IMR-90 (cell line): ENCODE results near the gene APOL3. TPM values are rescaled to one million over a fixed set of nuclear protein-coding genes. Genes with fewer than 3 reads are reported as not detected.
"Not testable (repeated sequence)": the region's sequence is repeated elsewhere in the genome, so short reads cannot be mapped to it uniquely, and the experiment has no call there.

Source experiments
- ATAC-seq: fragments of 200-7000 bp; cut with Tn5 transposase; 2 replicates; pipeline ENCODE4 v1.9.1; 2020; ENCODE audit warnings: low read depth, mild to moderate bottlenecking, moderate library complexity
- BruUV-seq: library from RNA; stranded (reverse); fragments of 400-500 nt; replicated peaks from 2 replicates; lab custom pipeline; 2021; lab: Mats Ljungman, UMichigan
- CTCF ChIA-PET: fragments of 300-600 bp; formaldehyde crosslinking; extraction: SDS; loops from one replicate; lab custom pipeline; 2021; ENCODE audit warnings: antibody characterized with exemption; lab: Yijun Ruan, JAX
- POLR2A ChIA-PET: fragments of 300-600 bp; sonication (Branson Sonifier 250); formaldehyde crosslinking; loops from one replicate; lab custom pipeline; 2022; ENCODE audit warnings: antibody characterized with exemption; ENCODE audit not compliant: unreplicated experiment; lab: Charles Lee
- DNase-seq: peaks from one replicate; pipeline ENCODE4 v3.0.0; 2013
- H2AFZ ChIP-seq: replicated peaks from 2 replicates; pipeline ENCODE3; 2013; ENCODE audit warnings: low read length, mild to moderate bottlenecking; ENCODE audit not compliant: poor library complexity
- H2AK5ac ChIP-seq: 2 replicates; pipeline ENCODE4 v1.6.1; 2013; ENCODE audit warnings: low read depth, low read length, inconsistent platforms
- H2AK9ac ChIP-seq: replicated peaks from 2 replicates; pipeline ENCODE3; 2013; ENCODE audit warnings: mild to moderate bottlenecking, low read depth, low read length, moderate library complexity; ENCODE audit not compliant: poor library complexity
- H2BK120ac ChIP-seq: 2 replicates; pipeline ENCODE4 v1.6.1; 2013; ENCODE audit warnings: low read depth, low read length, inconsistent platforms
- H2BK15ac ChIP-seq: 3 replicates; pipeline ENCODE4 v1.6.1; 2013; ENCODE audit warnings: low read depth, low read length, inconsistent platforms
- H2BK20ac ChIP-seq: 2 replicates; pipeline ENCODE4 v1.6.1; 2013; ENCODE audit warnings: low read depth, mild to moderate bottlenecking, inconsistent platforms, low read length, moderate library complexity
- H2BK5ac ChIP-seq: 2 replicates; pipeline ENCODE4 v1.6.1; 2013; ENCODE audit warnings: mild to moderate bottlenecking, low read depth, low read length, inconsistent platforms; ENCODE audit not compliant: poor library complexity, severe bottlenecking
- H3K14ac ChIP-seq: replicated peaks from 2 replicates; pipeline ENCODE4 v1.6.1; 2013; ENCODE audit warnings: low read depth, low read length, inconsistent platforms
- H3K18ac ChIP-seq: 2 replicates; pipeline ENCODE4 v1.6.1; 2013; ENCODE audit warnings: low read depth, low read length, control low read depth
- H3K23ac ChIP-seq: 2 replicates; pipeline ENCODE4 v1.6.1; 2013; ENCODE audit warnings: low read depth, low read length, inconsistent platforms
- H3K27ac ChIP-seq: 2 replicates; pipeline ENCODE4 v1.5.1; 2013; ENCODE audit warnings: mild to moderate bottlenecking, control low read depth, low read length; ENCODE audit not compliant: insufficient read depth
- H3K27me3 ChIP-seq: 2 replicates; pipeline ENCODE4 v1.6.1; 2013; ENCODE audit warnings: low read length; ENCODE audit not compliant: control insufficient read depth, insufficient read depth
- H3K36me3 ChIP-seq: 2 replicates; pipeline ENCODE4 v1.6.1; 2013; ENCODE audit warnings: low read length, mixed read lengths; ENCODE audit not compliant: control insufficient read depth, insufficient read depth
- H3K4ac ChIP-seq: 2 replicates; pipeline ENCODE4 v1.6.1; 2013; ENCODE audit warnings: low read depth, low read length, inconsistent platforms
- H3K4me1 ChIP-seq: 2 replicates; pipeline ENCODE4 v1.6.1; 2013; ENCODE audit warnings: low read length, mixed read lengths; ENCODE audit not compliant: control insufficient read depth, insufficient read depth
- H3K4me2 ChIP-seq: 2 replicates; pipeline ENCODE4 v1.6.1; 2013; ENCODE audit warnings: low read depth, mild to moderate bottlenecking, control low read depth, low read length, moderate library complexity
- H3K4me3 ChIP-seq: 2 replicates; pipeline ENCODE4 v1.5.1; 2013; ENCODE audit warnings: low read depth, mild to moderate bottlenecking, control low read depth, low read length, moderate library complexity; ENCODE audit not compliant: insufficient read depth
- H3K56ac ChIP-seq: 2 replicates; pipeline ENCODE4 v1.6.1; 2013; ENCODE audit warnings: low read length, inconsistent platforms; ENCODE audit not compliant: insufficient read depth; ENCODE audit errors: extremely low read depth
- H3K79me1 ChIP-seq, 2 experiments: 2 replicates each; pipeline ENCODE4 v1.6.1; 2013; ENCODE audit warnings: low read length in 2 of 2, inconsistent platforms in 1 of 2, low read depth in 1 of 2
- H3K9ac ChIP-seq: 2 replicates; pipeline ENCODE4 v1.6.1; 2013; ENCODE audit warnings: low read depth, low read length, control low read depth
- H3K9me1 ChIP-seq: 2 replicates; pipeline ENCODE4 v1.6.1; 2013; ENCODE audit warnings: low read length, inconsistent platforms; ENCODE audit not compliant: insufficient read depth
- H3K9me3 ChIP-seq: 2 replicates; pipeline ENCODE4 v1.6.1; 2013; ENCODE audit warnings: low read length; ENCODE audit not compliant: control insufficient read depth, insufficient read depth
- H4K20me1 ChIP-seq: 2 replicates; pipeline ENCODE4 v1.6.1; 2013; ENCODE audit warnings: low read length, inconsistent platforms; ENCODE audit not compliant: insufficient read depth
- H4K5ac ChIP-seq: 2 replicates; pipeline ENCODE4 v1.6.1; 2013; ENCODE audit warnings: mild to moderate bottlenecking, low read depth, low read length, control low read depth
- H4K8ac ChIP-seq, 2 experiments: 2 replicates each; pipeline ENCODE4 v1.6.1; 2013; ENCODE audit warnings: low read depth in 2 of 2, low read length in 2 of 2, control low read depth in 1 of 2, inconsistent platforms in 1 of 2
- H4K91ac ChIP-seq: 2 replicates; pipeline ENCODE4 v1.6.1; 2013; ENCODE audit warnings: low read depth, low read length, inconsistent platforms; ENCODE audit not compliant: insufficient read depth
- WGBS, 2 experiments: methylation state at CpG; one replicate each; pipeline versions ENCODE4 v1.1.5 to v1.1.7; 2013; ENCODE audit warnings: missing lambda C conversion rate in 2 of 2; ENCODE audit not compliant: insufficient read length in 1 of 2; ENCODE audit errors: extremely low coverage in 2 of 2; 5-methylcytosine and 5-hydroxymethylcytosine counted together
- dilution Hi-C: fragments of 300-500 bp; cut with HindIII; formaldehyde crosslinking; loops from one replicate; pipeline ENCODE4 v1.14.3; 2018; ENCODE audit warnings: low sequenced_read_pairs; ENCODE audit not compliant: unreplicated experiment
- in situ Hi-C: fragments of 300-500 bp; cut with MboI; formaldehyde crosslinking; loops from 3 replicates; pipeline ENCODE4 v1.14.3; 2019; ENCODE audit warnings: low sequenced_read_pairs, inconsistent platforms, mixed read lengths
- intact Hi-C: fragments of 100-400 bp; cut with micrococcal nuclease; formaldehyde crosslinking; loops from 2 replicates; pipeline ENCODE4 v1.10.0; 2022
- polyA plus RNA-seq, 3 experiments: library from polyadenylated mRNA; depleted of rRNA; stranded (reverse); fragments of >200 nt; gene quantifications; 2 replicates each; pipeline ENCODE4 v1.2.3, GENCODE V29; 2012; ENCODE audit warnings: low replicate concordance in 1 of 3
- total RNA-seq: library from RNA; depleted of rRNA; stranded (reverse); fragments of >200 nt; gene quantifications from 2 replicates; pipeline ENCODE4 v1.2.3, GENCODE V29; 2012

The APOL3 gene
- total and polyA plus RNA-seq, 2 of the 4 experiments (the other 2 are of a cell fraction), result 1.4 to 2.3 TPM

DNA sequence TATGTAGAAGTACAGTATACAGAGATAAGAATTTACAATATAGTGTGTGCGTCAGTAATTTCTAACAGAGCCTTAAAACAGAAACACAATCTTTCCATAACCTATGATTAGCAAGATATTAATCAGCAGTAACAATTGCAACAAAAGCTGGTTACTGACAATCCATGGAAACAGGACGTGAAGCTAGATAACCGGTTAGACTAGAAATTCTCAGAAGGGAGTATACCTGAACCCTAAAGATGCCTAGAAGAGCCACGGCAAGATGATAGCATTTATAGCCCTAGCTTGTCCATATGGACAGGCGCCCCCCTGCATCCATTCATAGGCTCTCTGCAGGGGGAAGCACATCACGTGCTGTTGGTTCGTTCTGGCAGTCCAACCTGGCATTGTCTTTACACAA is 42.9 kb upstream of the APOL3 start:
- H3K79me1 ChIP-seq, H3K4me3 ChIP-seq, H3K56ac ChIP-seq, H3K4me2 ChIP-seq, H3K23ac ChIP-seq, H3K9me3 ChIP-seq, H3K4ac ChIP-seq, H2BK15ac ChIP-seq, H3K9me1 ChIP-seq, H4K8ac ChIP-seq, DNase-seq, H4K5ac ChIP-seq, H2BK120ac ChIP-seq, H3K18ac ChIP-seq, H2AK9ac ChIP-seq, POLR2A ChIA-PET, H2AK5ac ChIP-seq, H2BK20ac ChIP-seq, in situ Hi-C loops, dilution Hi-C loops, H4K91ac ChIP-seq, H3K14ac ChIP-seq, CTCF ChIA-PET, H3K27me3 ChIP-seq, H2AFZ ChIP-seq, H3K36me3 ChIP-seq, BruUV-seq, H4K20me1 ChIP-seq, ATAC-seq, H2BK5ac ChIP-seq, intact Hi-C loops, H3K4me1 ChIP-seq, H3K27ac ChIP-seq, H3K9ac ChIP-seq: not testable (repeated sequence)
- no CpG with 5 or more reads among the region's 7 CpGs for WGBS, 2 experiments

DNA sequence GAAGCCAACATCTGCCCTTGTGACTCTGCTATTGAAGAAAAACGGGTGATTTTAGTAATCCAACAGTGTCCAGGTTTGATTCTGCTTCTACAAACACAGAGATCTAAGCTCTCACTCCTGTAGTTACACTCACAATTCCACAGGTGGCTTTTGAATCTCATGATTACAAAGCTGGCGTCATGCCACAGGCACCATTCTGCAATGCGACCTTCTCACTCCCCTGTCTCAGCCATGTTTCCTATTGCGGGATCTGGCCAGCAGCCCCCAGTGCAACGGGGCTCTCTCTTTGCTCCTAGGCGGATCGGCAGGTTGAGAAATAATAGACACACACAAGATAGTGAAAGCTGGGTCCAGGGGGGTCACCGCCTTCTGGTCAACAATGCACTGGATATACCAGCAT is 42.4 kb upstream of the APOL3 start:
- H3K79me1 ChIP-seq, H3K9me3 ChIP-seq, H2BK5ac ChIP-seq, H4K8ac ChIP-seq, in situ Hi-C loops, H2AK5ac ChIP-seq, dilution Hi-C loops, H4K20me1 ChIP-seq, DNase-seq, H3K18ac ChIP-seq, H3K27me3 ChIP-seq, intact Hi-C loops, ATAC-seq, H3K9me1 ChIP-seq, BruUV-seq, H3K4me3 ChIP-seq, H3K9ac ChIP-seq, H2AK9ac ChIP-seq, H2BK15ac ChIP-seq, H2BK120ac ChIP-seq, H3K27ac ChIP-seq, POLR2A ChIA-PET, H2AFZ ChIP-seq, H3K23ac ChIP-seq, H4K91ac ChIP-seq, H4K5ac ChIP-seq, H3K36me3 ChIP-seq, H3K4ac ChIP-seq, H3K14ac ChIP-seq, H2BK20ac ChIP-seq, H3K4me1 ChIP-seq, H3K4me2 ChIP-seq, H3K56ac ChIP-seq: not testable (repeated sequence)
- 50% methylated on average over 2 of the region's 8 CpGs; no CpG with 5 or more reads in 1 of the 2 experiments for WGBS, 2 experiments
- CTCF ChIA-PET, result interaction anchor here (1.4 kb wide), 1 partner anchor 36 kb away, joined by 3 read pairs; the partner anchor contains the start of gene APOL2
